Right lobe of liver (tissue), 6 donors: ENCODE results near the gene SH3RF2. TPM values are rescaled to one million over a fixed set of nuclear protein-coding genes. Genes with fewer than 3 reads are reported as not detected.

Experiments used
- ATAC-seq, 4 donors: fragments of 200-7000 bp; cut with Tn5 transposase; one replicate each; pipeline ENCODE4 v1.9.1; 2020; ENCODE audit warnings: mild to moderate bottlenecking in 4 of 4, moderate library complexity in 4 of 4
- DNase-seq, 3 donors: peaks; one replicate each; pipeline ENCODE4 v3.0.0-alpha.2; 2020
- H3K27ac ChIP-seq, 3 donors: fragments of 200-600 bp; one replicate each; pipeline ENCODE4 v1.8.0; 2022
- H3K27me3 ChIP-seq, 2 donors: fragments of 200-600 bp; one replicate each; pipeline ENCODE4 v1.8.0; 2022
- H3K36me3 ChIP-seq, 4 donors: fragments of 200-600 bp; sonication (generic) in 1 of 4; one replicate each; pipeline versions ENCODE4 v1.5.1 to v1.8.0; 2017 to 2022; ENCODE audit warnings: control low read depth in 1 of 4
- H3K4me1 ChIP-seq, 4 donors: fragments of 200-600 bp; sonication (generic) in 1 of 4; one replicate each; pipeline versions ENCODE4 v1.5.1 to v1.8.0; 2017 to 2022; ENCODE audit warnings: control low read depth in 1 of 4
- H3K4me3 ChIP-seq, 3 donors: fragments of 200-600 bp; one replicate each; pipeline ENCODE4 v1.8.0; 2022
- H3K9me3 ChIP-seq, 4 donors: fragments of 200-600 bp; sonication (generic) in 1 of 4; one replicate each; pipeline versions ENCODE4 v1.5.1 to v1.8.0; 2017 to 2022; ENCODE audit warnings: control low read depth in 1 of 4
- CTCF ChIP-seq, 4 donors: fragments of 200-600 bp in 3 of 4; fragments of 450-650 bp in 1 of 4; IDR thresholded peaks; one replicate each; pipeline versions ENCODE4 v1.5.1 to v1.8.0; 2016 to 2022; ENCODE audit warnings: antibody characterized with exemption in 4 of 4, mild to moderate bottlenecking in 2 of 4
- POLR2A ChIP-seq: fragments of 450-650 bp; IDR thresholded peaks from one replicate; pipeline ENCODE4 v1.6.1; 2017; ENCODE audit warnings: antibody characterized with exemption, mild to moderate bottlenecking
- WGBS: methylation state at CpG from one replicate; pipeline ENCODE4 v1.1.6; 2018; ENCODE audit warnings: low coverage, low lambda C conversion rate; ENCODE audit not compliant: insufficient coverage; ENCODE audit errors: missing lambda C conversion rate; 5-methylcytosine and 5-hydroxymethylcytosine counted together
- intact Hi-C, 2 donors: fragments of 100-400 bp; cut with DNase I; formaldehyde crosslinking; loops; one replicate each; pipeline versions ENCODE4 v1.11.2 to v1.14.1; 2022
- total RNA-seq, 6 experiments: library from RNA; depleted of rRNA in 2 of 6; stranded (reverse); fragments of >200 nt in 2 of 6; fragmentation: NEBNext Ultra II Directional in 3 of 6; extraction: Animal tissue kit (Norgen Biotek cat#: 25700) in 3 of 6; gene quantifications; one replicate each; pipeline versions ENCODE4 v1.1.0 to v1.2.4, GENCODE V29; 2016 to 2023
- donor health status: DM: no; HTN: yes; CAD: no.
- donor health status: DM: no; HTN: no; CAD: no.
- donor health status: DM: no; HTN: no; CAD: no.
- donor health status: DM: no; HTN: yes; CAD: no.
- donor health status: DM: no; HTN: yes; CAD: no.

The SH3RF2 gene
- total RNA-seq, 6 experiments from 2014 or later, result 2.7 to 20.6 (median 5.8) TPM

DNA sequence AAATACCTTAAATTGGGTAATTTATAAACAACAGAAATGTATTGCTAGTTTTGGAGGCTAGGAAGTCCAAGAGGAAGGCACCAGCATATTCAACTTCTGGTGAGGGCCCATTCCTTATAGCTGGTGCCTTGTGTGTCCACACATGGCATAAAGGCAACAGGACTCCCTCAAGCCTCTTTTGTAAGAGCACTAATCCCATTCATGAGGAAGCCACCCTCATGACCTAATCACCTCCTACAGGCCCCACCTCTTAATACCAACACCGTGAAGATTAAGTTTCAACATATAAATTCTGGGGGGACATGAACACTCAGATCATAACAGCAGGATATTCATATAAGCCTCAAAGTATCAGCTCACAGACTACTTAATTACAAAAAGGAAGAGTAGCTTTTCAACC is 173.0 kb downstream of the SH3RF2 start:
- H3K36me3 ChIP-seq, result peaks cover 4 to 16% (median 6%) of the 10 kb centered on the region in 4 donors
- H3K27ac ChIP-seq, result no peak overlapping the region
- no peaks in the 10 kb centered on the region for H3K4me1 ChIP-seq
- DNase-seq (no peak), ATAC-seq (no peak)
- intact Hi-C loops, result no loop called here
- 78% methylated on average over 1 of the region's 1 CpG for WGBS
- no peaks in the 10 kb centered on the region for H3K27me3 ChIP-seq
- no peak for TF ChIP-seq POLR2A
- no peak for TF ChIP-seq CTCF (IDR thresholded peaks at IDR 0.05)
- H3K4me3 ChIP-seq, result no peak overlapping the region
- no peaks in the 10 kb centered on the region for H3K9me3 ChIP-seq

DNA sequence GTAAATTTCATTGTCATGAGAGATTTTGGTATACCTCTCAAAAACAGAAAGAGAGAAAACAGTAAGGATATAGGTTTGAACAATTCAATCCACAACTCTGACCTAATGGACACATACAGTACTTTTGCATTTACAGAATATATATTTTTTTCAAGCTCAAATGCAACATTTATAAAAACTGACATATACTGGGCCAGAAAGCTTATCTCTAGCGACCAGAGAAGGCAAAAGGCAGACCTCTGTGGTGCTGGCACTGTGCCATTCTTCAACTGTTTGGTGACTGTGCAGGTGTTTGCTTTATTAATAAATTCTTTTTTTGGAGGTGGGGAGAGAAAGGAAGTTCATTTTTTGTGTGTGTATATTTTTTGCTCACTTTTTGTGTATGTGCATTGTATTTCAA is 175.0 kb downstream of the SH3RF2 start:
- no peak overlapping the region for H3K4me3 ChIP-seq
- DNase-seq (no peak), ATAC-seq (no peak)
- no peak overlapping the region for H3K27ac ChIP-seq
- TF ChIP-seq POLR2A (no peak), CTCF (IDR thresholded peaks at IDR 0.05) (no peak)
- intact Hi-C loops, result no loop called here
- no peaks in the 10 kb centered on the region for H3K4me1 ChIP-seq
- 41% methylated on average over 1 of the region's 1 CpG for WGBS
- no peaks in the 10 kb centered on the region for H3K27me3 ChIP-seq
- peaks cover 4 to 16% (median 6%) of the 10 kb centered on the region in 4 donors for H3K36me3 ChIP-seq
- no peaks in the 10 kb centered on the region for H3K9me3 ChIP-seq

DNA sequence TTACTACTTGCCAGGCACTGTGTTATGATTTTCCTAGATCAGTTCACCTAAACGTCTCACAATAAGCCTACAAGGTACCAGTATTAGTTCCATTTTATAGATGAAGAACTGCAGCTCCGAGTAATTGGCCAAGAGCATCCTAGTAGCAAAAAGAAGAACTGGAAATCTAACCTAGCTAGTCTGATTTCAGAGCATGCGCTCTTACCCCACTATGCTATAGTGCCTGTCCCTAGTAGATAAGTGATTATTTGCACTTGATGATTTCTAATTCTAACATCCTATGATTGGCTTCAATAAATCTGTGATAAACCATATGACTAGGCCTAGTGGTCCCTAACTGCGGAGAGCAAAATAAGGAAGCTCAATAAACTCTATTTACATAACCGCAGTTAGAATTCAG is 176.1 kb downstream of the SH3RF2 start:
- peaks cover 5 to 19% (median 7%) of the 10 kb centered on the region in 4 donors for H3K36me3 ChIP-seq
- TF ChIP-seq POLR2A (no peak), CTCF (IDR thresholded peaks at IDR 0.05) (no peak)
- no peaks in the 10 kb centered on the region for H3K9me3 ChIP-seq
- no peaks in the 10 kb centered on the region for H3K27me3 ChIP-seq
- H3K27ac ChIP-seq, result no peak overlapping the region
- intact Hi-C loops, result no loop called here
- no peak overlapping the region for H3K4me3 ChIP-seq
- H3K4me1 ChIP-seq, result no peaks in the 10 kb centered on the region
- 77% methylated on average over 5 of the region's 5 CpGs for WGBS
- ATAC-seq, result no peak
- no peak for DNase-seq

Other genes starting within 250 kb of the SH3RF2 start
- gene PRELID2, start 101.2 kb upstream of the SH3RF2 start, total RNA-seq, result 1 to 10 TPM; 2.6 to 9.3 (median 4.1) TPM
- not detected for gene GRXCR2, start 63.6 kb upstream of the SH3RF2 start, total RNA-seq
- gene PLAC8L1, start 169.0 kb downstream of the SH3RF2 start, total RNA-seq, result not detected
- 10 to 100 TPM; 17.6 to 35.3 (median 27.6) TPM for gene LARS1, start 246.1 kb downstream of the SH3RF2 start, total RNA-seq